Kidney epithelial cell (primary cell): ENCODE measurements around the gene JARID2. TPM values are rescaled to one million over a fixed set of nuclear protein-coding genes. Genes with fewer than 3 reads are reported as not detected.

Experiments
- DNase-seq: peaks from one replicate; pipeline ENCODE4 v3.0.0-alpha.2; 2010; ENCODE audit warnings: low read depth
- H3K27me3 ChIP-seq: 2 replicates; pipeline ENCODE4 v1.6.0; 2011; ENCODE audit warnings: low read length; ENCODE audit not compliant: control insufficient read depth, insufficient read depth
- H3K36me3 ChIP-seq: 2 replicates; pipeline ENCODE4 v1.5.1; 2011; ENCODE audit warnings: low read length; ENCODE audit not compliant: control insufficient read depth, insufficient read depth
- H3K4me3 ChIP-seq: 2 replicates; pipeline ENCODE4 v1.5.1; 2011; ENCODE audit warnings: low read depth, mild to moderate bottlenecking, control low read depth, low read length
- CTCF ChIP-seq: IDR thresholded peaks from 2 replicates; pipeline ENCODE4 v1.5.1; 2011; ENCODE audit warnings: mild to moderate bottlenecking, moderate library complexity, low read length, control low read depth, inconsistent platforms; ENCODE audit not compliant: insufficient read depth, poor library complexity, severe bottlenecking
- total RNA-seq: library from RNA; depleted of rRNA; stranded (reverse); fragments of >200 nt; gene quantifications from 2 replicates; pipeline ENCODE4 v1.2.3, GENCODE V29; 2015

JARID2 gene
- total RNA-seq, 1 donor from 2014 or later = 15.2 TPM

GRCh38 chr6:15368186-15368585 lies 122.3 kb downstream of the JARID2 start:
- TF ChIP-seq CTCF = no peak
- Histone ChIP-seq H3K36me3 (no peaks in the 10 kb centered on the region), H3K4me3 (no peak overlapping the region), H3K27me3 (no peaks in the 10 kb centered on the region)
- DNase-seq = no peak

- Histone ChIP-seq H3K27me3 (no peaks in the 10 kb centered on the region), H3K36me3 (no peaks in the 10 kb centered on the region), H3K4me3 (no peak overlapping the region)
- DNase-seq = no peak
- no peak for TF ChIP-seq CTCF
These were observed 123.0 kb downstream of the JARID2 start for GRCh38 chr6:15368873-15369272.

- H3K4me3 ChIP-seq = no peak overlapping the region
- TF ChIP-seq CTCF = no peak
- H3K36me3 ChIP-seq = no peaks in the 10 kb centered on the region
- H3K27me3 ChIP-seq = no peaks in the 10 kb centered on the region
- no peak for DNase-seq
These were observed 124.0 kb downstream of the JARID2 start for GRCh38 chr6:15369838-15370237.

- H3K27me3 ChIP-seq = no peaks in the 10 kb centered on the region
- H3K36me3 ChIP-seq = no peaks in the 10 kb centered on the region
- no peak for TF ChIP-seq CTCF
- DNase-seq = no peak
- no peak overlapping the region for H3K4me3 ChIP-seq
These were observed 125.1 kb downstream of the JARID2 start for GRCh38 chr6:15370733-15371671.

GRCh38 chr6:15372932-15373331 lies 127.1 kb downstream of the JARID2 start:
- TF ChIP-seq CTCF = no peak
- DNase-seq = no peak
- no peak overlapping the region for H3K4me3 ChIP-seq

More at GRCh38 chr6:15372932-15373331, 127.1 kb downstream of the JARID2 start:
- Histone ChIP-seq H3K27me3 (no peaks in the 10 kb centered on the region), H3K36me3 (no peaks in the 10 kb centered on the region)
